LHCN-M2 (cell line): ENCODE data around the gene ZFAND3. TPM values are rescaled to one million over a fixed set of nuclear protein-coding genes. Genes with fewer than 3 reads are reported as not detected.
"Not testable (repeated sequence)": the region's sequence is repeated elsewhere in the genome, so short reads cannot be mapped to it uniquely, and the experiment has no call there.

Experiments used
- DNase-seq: peaks from one replicate; pipeline ENCODE4 v3.0.0-alpha.2; 2012; ENCODE audit warnings: low read depth
- total RNA-seq: library from RNA; depleted of rRNA; stranded (reverse); fragments of >200 nt; gene quantifications from 2 replicates; pipeline ENCODE4 v1.2.3, GENCODE V29; 2014

ZFAND3 gene
- total RNA-seq, 1 experiment from 2014 or later, result 19.9 TPM

DNA sequence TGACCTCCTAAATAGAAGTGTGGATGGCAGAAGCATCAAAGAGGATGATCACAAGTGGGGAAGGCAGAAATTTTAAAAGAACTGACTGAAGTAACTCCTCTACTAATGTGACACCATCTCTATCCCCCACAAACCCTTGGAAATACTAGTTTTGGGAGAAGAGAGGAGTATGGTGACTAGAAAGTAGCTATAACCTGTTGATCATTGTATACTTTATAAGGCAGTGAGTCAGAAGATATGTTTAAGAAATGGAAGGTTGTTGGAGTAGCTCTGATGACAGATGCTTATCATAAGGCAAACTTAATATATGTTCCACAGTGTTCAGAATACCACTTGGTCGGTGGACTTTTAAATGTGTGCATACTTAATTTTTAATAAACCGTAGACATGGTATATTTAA, 116.6 kb downstream of the ZFAND3 start:
- DNase-seq, result no peak

DNA sequence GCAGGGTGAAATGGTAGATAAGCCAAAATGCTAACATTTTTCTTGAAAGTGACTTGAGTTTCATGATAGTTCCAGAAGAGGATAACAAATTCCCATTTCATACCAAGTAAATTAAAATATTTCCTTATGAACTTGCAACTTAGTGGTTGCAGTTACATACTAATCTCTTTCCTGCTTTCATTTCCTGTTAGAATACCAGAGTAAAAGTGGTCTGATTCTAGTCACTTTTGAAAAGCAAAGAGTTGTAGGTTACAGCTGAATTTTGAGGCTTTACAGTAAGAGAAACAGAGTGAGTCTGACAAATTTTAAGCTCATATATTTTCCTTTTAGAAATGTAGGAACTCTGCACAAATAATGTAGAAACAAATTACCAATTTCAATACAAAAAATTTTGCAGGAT, 117.4 kb downstream of the ZFAND3 start:
- no peak for DNase-seq

DNA sequence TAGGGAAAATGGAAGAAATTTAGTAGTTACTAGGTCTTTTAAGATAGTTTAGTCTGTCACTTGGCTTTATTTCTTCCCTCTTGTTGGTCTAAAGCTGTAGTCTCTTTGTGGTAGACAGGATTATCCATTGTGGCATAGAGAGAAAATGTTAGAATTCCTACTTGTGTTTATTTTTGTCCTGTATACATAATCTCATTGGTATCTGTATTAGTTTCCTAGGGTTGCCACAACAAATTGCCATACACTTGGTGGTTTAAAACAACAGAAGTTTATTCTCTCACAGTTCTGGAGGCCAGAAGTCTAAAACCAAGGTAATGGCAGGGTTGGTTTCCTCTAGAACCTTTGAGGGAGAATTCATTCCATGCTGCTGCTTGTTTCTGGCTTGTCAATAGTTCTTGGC, 119.4 kb downstream of the ZFAND3 start:
- DNase-seq, result peak; percentile 49

DNA sequence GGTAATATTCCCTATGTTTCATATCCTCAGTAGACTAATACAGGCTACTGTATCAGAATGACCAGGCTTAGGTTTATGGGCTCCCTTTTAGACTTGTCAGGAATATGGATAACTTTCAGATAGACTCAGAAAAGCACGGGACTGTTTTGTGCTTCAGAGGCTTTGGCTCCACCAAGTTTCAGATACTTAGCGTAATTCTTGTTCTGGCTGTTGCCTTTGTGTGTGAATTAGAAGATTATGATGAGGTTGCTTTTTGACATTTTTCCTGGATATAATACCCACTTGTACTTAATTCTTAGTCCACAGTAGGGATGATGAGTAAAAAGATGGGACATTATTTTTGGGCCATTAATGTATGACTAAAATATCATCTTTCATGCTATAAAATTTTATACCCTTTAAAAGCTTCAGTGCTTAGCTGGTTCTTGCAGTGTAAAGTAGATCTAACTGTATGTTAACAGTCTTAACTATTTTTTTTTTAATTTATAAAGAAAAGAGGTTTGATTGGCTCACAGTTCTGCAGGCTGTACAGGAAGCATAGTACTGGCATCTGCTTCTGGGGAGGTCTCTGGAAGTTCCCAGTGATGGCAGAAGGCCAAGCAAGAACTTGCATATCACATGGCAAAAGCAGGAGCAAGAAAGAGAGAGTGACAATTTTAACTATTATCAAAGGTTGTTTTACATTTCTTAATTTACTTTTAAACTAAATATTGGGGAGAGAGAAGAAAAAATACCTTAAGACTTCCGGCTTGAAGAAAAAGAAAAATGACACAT, 120.7 kb downstream of the ZFAND3 start:
- peak; percentile 44 for DNase-seq

DNA sequence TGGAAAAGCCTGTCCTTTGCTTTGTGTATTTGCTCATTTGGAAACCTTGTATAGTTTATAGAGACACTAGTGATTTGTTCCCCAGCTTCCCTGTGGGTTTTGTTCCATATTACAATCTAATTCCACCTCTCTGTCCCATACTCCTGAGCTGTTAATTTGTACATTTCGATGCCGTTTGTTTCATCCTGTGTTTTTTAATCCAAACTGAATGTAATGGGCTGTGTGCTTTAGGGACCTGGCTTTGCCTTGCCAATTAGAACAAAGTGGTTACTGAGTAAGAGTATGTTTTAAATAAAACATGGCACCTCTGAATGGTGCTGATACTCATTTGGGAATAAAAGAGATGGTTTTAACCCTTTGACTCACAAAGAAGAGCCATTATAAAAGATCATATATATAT, 122.3 kb downstream of the ZFAND3 start:
- DNase-seq, result no peak

DNA sequence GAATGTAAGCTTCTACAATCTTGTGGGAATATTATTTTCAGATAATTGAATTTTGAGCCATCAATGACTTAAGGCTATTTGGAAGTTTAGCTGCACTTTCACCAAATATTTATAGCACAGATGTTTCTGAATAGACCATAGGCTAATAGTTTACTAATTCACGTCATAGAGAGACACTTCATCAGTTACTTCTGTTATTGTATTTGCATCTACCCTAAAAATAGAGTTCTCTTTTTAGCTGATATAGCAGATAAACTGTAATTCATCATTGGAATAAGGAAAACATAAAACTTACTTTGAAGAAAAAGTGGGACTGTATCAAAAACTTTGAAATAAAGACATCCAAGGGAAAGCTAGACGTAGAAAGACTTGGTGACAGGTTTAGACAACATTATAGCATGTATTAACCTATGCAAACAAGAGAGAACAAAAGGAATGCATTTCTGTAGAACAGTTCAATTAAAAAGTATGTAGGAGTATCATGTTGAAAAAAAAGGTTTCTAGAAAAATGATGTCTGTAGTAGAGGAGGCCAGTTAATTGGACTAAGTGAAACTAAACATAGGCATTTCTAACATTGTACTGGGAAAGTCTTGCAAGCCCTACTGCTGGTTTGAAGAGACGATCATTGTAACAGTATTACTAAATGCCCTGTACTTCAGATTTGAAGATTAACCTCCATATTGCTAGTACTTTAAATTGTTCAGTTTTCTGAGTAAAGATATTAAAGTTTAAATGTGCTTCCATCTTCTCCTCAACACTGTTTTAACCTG, 123.3 kb downstream of the ZFAND3 start:
- DNase-seq, result no peak

DNA sequence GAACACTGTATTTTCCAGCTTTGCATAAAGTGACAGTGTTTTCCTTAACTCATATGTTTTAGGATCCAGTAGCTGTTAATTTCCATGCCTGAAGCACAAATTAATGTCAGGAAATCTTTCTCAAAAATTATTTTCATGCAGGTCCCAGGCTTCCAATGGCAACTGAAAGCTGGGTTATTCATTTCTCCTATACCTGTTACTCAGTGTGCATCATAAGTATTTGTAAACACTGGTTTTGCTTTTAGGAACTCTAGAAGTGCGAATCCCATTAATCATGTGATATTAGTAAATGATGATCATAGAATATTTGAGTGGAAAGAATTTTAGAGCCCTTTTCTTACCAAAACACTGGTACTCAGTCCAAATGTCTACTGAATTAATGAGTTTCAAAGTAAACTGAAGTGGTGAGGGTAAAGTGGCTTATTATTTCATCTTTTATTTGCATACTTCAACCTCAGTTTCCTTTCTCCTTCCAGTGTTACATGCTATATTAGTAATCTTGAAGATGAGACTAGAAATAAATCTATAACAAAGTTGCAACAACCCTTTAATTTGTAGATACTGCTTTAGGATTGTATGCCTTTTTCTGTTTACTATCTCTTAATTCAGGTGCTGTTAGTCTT, 124.0 kb downstream of the ZFAND3 start:
- DNase-seq, result no peak

DNA sequence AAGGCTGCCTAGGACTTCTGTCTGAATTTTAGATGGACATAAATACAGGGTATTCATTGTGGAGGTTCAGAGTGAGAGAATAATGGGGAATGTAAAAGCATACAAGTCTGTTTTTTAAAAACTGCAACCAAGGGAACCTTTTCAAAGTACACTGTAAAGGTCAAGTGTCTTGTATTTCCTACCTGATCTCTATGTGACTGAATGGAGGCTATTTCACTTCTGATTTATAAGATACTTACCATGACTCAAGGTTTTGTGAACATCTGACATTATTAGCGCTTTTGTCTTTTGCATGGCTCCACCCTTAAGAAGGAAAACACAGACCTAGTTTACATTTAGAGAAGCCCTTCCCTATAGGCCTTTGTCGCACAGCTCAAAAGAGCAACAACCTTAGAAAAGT, 126.5 kb downstream of the ZFAND3 start:
- no peak for DNase-seq

DNA sequence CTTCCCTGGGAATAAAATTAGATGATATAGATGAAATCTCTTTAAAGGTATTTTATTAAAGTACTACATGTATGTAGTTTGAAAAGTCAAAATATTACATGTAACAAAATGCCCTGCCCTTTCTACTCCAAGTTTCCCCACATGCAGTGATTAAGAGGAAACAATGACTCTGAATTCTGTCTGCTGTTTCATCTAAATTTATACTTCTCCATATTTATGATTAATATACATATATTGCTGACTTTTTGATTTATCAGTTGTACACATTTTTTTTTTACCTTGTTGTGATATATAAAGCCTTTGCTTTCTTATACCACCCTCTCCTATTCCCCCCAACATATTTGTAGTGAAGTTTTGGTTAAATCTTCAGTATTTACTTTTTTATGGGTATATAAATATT, 127.9 kb downstream of the ZFAND3 start:
- DNase-seq, result no peak

DNA sequence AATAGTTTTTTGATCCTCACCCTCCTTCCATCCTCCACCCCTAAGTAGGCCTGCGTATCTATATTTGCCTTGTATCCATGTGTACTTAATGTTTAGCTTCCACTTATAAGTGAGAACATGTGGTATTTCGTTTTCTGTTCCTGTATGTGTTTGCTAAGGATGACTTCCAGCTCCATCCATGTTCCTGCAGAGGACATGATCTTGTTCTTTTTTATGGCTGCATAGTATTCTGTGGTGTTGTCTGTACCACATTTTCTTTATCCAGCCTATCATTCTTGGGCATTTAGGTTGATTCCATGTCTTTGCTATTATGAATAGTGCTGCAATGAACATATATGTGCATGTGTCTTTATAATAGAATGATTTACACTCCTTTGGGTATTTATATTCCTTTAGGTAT, 129.1 kb downstream of the ZFAND3 start:
- DNase-seq, result not testable (repeated sequence)

DNA sequence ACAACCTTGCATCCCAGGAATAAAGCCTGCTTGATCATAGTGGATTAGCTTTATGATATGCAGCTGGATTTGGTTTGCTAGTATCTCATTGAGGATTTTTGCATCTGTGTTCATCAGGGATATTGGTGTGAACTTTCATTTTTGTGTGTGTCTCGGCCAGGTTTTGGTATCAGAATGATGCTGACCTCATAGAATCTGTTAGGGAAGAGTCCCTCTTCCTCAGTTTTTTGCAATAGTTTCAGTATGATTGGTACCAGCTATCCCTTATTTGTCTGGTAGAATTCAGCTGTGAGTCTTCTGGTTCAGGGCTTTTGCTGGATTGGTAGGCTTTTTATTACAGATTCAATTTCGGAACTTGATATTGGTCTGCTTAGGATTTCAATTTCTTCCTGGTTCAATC, 132.5 kb downstream of the ZFAND3 start:
- no peak for DNase-seq

DNA sequence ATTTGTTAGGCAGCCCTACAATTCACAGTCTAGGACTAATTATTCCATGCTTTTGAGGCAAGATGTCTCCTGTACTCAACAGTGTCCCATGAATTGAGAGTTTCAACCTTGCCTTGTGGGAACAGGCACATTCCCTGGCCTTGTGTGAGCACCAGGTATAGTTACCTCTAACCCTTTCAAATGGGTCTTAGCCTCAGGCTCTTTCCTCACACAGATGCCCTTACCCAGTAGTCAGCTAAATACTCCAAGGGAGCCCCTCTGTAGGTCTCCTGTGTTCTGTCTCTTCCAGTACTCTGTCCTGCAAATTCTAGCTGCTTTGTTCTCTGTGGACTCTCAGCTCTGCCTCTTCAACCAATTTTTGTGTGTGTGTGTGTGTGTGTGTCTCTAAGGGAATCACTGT, 135.3 kb downstream of the ZFAND3 start:
- DNase-seq, result no peak

DNA sequence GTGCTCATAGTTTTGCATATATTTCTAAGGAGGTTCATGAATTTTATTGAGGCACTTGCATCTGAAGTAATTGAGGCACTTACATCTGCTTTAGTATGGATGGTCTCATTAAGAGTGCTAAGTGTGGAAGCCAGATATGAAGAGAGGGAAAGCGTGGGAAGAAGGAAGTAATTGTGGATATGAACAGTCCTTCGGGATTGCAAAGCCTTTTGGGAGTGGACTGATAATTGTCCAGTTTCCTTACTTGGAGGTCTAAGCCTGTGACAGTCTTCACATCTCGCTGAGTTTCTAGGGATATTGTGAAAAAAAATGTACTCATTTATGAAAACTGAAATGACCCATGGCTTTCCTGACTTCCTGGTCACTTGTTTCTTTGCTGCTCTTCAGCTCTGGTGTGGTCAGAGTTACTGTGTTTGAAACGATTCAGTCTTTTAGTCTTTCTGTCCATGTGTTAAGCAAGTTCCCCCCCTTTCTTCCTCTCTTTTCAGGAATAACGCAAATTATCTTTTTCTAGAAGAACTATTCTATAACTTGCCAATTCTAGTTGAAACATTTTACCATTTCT, 137.3 kb downstream of the ZFAND3 start:
- DNase-seq, result no peak

DNA sequence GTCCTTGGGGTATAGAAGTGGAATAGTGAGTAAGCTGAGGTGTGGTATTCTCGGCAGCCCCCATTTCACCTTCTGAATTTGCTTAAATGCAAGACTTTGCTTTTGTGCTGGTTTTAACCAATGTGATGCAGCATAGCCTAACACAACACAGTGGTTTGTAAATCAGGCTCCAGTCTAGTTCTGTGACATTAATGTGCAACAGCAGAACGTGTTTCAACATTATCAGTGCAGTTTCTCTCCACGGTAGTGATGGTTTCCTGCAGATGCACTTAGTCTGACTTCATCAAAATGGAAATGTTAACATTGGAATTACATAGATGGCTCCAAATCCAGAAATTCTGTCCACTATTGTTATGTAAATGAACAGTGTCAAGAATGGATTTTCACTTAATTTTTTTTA, 139.5 kb downstream of the ZFAND3 start:
- DNase-seq, result no peak

DNA sequence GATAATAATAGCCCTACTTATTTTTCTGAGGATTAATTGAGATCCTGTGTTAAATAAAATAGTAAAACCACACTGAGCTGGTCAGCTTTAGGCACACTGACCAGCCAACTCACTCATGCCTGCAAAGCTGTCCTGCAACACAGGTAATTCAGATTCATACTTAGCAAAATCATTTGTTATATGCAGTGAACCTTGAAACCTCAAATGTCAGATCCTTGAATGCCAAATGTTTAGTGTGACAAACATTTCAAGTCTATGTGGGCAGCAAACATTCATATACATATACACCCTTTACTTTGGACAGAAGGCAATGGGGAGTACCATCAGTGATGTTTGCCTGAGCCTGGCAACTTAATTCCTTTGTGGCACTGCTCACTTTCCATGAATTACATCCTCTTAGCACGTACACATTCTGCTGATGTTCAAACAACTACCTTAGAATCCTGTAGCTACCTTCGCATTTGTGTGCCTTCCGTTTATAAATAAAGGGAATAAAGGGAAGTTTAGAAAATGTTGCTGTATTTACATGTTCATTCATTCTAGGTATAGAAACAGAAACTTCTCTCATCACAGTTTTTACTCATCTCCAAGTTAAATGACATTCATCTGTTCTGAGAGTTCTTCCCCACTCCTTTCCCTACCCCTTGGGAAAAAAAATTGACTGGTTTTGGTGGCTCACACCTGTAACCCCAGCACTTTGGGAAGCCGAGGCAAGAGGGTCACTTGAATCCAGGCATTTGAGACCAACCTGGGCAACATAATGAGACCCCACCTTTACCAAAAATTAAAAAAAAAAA, 140.8 kb downstream of the ZFAND3 start:
- no peak for DNase-seq

DNA sequence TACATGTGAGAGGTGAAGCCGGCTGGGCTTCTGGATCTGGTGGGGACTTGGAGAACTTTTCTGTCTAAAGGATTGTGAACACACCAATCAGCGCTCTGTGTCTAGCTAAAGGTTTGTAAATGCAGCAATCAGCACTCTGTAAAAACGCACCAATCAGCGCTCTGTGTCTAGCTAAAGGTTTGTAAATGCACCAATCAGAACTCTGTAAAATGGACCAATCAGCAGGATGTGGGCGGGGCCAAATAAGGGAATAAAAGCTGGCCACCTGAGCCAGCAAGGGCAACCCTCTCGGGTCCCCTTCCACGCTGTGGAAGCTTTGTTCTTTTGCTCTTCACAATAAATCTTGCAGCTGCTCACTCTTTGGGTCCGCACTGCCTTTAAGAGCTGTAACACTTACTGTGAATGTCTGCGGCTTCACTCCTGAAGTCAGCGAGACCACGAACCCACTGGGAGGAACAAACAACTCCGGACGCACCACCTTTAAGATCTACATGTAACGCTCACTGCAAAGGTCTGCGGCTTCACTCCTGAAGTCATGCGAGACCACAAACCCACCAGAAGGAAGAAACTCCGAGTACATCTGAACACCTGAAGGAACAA, 143.1 kb downstream of the ZFAND3 start:
- not testable (repeated sequence) for DNase-seq

DNA sequence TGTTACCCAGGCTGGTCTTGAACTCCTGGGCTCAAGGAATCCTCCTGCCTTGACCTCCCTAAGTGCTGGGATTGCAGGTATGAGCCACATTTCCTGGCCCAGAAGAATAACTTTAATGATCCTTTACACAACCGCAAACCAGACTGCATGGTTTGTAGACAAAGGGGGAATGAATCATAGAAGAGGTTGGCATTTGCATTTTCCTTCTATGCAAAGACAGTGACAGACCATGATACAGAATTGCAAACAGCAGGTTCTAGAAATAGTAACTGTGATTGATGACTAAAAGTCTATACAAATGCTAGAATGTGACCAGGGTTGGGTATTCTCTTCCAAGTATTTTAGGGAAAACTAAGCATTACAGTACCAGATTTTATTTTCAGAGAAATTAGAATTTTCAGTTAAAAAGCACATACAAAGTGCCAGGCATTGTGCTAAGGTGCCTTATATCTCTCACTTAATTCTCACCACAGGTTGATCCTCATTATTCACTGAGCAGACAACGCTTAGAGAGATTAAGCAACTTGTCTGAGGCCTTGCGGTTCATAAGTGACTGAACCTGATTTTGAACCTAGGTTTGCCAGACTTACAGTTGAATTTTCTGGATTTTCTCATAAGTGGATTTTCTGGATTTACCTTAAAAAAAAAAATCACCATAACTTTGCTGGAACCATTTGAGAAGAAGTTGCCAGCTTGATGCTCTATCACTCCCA, 146.6 kb downstream of the ZFAND3 start:
- peak; percentile 36 for DNase-seq

DNA sequence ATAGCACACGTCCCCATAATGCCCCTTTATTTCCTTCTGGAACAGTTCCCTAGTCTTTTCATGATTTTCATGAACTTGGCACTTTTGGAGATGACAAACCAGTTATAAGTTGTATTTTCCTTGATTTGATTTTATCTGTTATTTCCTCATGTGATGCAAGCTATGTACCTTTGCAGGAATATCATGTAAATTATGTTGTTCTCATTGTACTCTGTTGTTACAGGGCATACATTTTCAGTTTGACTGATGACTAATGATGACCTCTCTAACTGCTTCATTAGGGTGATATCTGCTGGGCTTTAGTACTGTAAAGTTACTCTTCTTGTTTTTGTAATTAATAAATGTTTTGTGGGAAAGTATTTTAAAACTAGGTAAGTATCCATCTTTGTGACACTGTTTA, 147.3 kb downstream of the ZFAND3 start:
- no peak for DNase-seq

DNA sequence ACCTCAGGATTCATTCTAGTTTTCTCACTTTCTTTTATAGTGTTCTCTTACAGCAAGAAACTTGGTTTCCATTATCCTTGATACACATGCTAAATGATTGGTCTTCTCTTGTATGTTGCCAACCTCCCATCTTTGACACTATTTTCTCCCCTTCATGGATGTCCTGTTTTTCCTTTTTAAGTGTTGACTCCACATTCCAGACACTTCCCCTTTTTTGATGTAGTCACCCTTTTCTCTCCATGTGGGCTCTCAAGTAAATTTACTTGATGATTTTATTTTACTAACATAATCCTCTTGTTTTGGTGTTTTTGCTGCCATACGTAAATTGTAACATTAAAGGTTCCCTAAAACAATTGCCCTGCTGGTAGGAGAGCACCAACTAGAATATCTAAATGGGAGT, 148.1 kb downstream of the ZFAND3 start:
- no peak for DNase-seq

DNA sequence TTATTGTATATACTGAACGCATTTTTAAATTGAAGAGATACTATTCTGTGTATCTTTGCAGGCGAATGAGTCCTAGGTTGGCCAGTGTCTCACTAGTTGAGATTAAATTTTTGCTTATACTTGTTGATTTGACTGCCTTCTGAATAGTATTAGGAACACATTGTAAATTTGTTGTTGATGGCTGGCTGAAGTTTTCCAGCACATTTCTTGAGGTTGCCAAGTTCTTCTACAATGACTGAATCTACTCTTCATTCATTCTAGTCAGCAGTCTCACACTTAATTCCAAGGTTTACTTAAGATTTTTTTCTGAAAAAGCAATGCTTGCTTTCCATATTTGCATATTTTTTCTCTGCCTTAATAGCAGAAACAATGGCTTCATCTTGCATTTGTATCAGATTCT, 151.7 kb downstream of the ZFAND3 start:
- DNase-seq, result no peak
